GM18861 (cell line): ENCODE measurements around the gene PPP1R13L.
"Not testable (repeated sequence)": the region's sequence is repeated elsewhere in the genome, so short reads cannot be mapped to it uniquely, and the experiment has no call there.

Experiments used
- ATAC-seq: cut with Tn5 transposase; IDR thresholded peaks from one replicate; pipeline ENCODE4 v1.9.1; 2021; ENCODE audit not compliant: unreplicated experiment

Gene PPP1R13L

DNA sequence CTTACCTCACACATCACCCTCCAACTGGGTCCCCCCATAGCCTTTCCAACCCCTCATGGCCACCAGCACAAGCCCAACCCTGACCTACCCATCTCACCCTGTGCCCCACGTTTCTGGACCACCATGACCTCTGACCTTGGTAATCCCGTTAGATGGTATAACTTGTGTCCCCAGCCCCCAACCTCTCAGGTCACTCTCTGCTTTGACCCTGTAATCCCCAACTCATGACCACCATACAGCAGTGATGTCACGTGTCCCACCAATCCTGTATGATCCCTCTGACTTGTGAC lies 55.8 kb downstream of the PPP1R13L start:
- no peak for ATAC-seq

DNA sequence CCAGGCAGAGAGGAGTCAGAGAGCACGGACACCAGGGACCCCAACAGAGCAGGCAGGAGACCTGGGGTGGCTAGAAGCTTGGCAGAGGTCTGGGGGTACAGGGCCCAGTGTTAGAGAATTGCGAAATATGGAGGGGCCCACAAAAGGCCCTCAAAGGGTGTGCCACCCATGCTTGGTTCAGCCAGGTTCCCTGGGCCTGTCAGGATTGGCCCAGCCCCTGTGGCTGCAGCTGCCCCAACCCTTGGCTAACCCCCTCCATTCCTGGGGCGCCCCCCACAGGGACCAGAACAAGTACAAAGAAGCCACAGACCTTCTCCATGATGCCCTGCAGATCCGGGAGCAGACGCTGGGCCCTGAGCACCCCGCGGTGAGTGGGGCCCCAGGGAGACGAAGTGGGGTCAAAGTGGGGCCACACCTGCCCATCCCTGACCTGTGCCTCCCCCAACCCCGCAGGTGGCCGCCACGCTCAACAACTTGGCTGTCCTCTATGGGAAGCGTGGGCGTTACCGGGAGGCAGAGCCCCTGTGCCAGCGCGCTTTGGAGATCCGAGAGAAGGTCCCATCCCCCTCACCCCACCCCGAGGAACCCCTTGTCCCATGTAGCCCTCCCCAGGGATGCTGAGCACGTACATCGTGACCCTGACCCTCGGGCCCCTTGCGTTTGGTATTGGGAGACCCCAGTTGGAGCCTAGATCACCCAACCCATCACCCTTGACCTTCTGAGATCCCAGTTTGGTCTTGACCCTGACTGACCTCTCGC lies 56.3 kb downstream of the PPP1R13L start:
- ATAC-seq, result no peak

DNA sequence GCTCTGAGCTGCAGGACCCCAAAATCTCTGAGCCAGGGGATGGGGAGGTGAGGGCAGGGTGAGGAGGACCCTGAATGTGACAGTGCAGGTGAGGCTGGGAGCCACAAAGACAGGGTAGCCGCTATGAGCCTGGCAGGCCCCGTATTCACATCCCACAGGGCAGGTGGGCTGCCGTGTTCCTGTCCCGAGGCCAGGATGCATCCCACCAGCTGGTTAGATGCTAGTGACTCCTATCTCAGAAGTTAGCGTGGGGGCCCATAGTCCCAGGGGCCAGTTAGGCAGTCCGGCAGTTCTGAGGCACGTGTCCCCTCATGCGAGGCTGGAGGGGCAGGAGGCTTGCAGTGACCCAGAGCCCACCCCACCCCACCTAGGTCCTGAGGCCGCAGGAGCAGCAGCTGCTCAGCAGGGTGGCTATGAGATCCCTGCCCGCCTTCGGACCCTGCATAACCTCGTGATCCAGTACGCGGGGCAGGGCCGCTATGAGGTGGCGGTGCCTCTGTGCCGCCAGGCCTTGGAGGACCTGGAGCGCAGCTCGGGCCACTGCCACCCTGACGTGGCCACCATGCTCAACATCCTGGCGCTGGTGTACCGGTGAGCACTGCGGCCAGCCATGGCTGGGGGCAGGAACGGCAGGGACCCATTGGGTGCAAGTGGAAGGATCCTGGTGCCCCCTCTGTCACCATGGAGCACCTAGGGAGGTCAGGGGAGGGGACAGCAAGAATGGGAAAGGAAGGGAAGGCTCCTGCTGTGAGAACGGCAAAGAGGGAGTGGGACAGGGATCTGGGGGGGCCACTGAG lies 57.1 kb downstream of the PPP1R13L start:
- ATAC-seq, result no peak

DNA sequence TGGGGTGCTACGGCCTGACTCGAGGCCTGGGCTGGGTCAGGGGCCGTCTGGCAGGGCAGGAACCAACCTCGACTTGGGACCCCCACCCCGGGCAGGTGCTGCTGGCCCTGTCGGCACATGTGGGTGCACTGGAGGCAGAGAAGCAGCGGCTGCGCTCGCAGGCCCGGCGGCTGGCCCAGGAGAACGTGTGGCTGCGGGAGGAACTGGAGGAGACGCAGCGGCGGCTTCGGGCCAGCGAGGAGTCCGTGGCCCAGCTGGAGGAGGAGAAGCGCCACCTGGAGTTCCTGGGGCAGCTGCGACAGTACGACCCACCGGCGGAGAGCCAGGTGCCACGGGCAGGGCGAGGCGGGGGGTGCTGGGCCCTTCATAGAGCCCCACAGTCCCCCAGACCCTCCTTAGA lies 58.4 kb downstream of the PPP1R13L start:
- ATAC-seq, result no peak

DNA sequence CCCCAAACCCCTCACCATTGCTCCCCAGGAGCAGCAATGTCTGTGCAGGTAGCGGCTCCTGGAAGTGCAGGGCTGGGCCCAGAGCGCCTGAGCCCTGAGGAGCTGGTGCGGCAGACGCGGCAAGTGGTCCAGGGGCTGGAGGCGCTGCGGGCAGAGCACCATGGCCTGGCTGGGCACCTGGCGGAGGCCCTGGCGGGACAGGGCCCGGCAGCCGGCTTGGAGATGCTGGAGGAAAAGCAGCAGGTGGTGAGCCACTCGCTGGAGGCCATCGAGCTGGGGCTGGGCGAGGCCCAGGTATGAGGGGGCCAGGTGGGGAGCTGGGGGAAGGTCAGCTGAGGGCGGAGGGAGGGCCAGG lies 59.4 kb downstream of the PPP1R13L start:
- ATAC-seq, result no peak

DNA sequence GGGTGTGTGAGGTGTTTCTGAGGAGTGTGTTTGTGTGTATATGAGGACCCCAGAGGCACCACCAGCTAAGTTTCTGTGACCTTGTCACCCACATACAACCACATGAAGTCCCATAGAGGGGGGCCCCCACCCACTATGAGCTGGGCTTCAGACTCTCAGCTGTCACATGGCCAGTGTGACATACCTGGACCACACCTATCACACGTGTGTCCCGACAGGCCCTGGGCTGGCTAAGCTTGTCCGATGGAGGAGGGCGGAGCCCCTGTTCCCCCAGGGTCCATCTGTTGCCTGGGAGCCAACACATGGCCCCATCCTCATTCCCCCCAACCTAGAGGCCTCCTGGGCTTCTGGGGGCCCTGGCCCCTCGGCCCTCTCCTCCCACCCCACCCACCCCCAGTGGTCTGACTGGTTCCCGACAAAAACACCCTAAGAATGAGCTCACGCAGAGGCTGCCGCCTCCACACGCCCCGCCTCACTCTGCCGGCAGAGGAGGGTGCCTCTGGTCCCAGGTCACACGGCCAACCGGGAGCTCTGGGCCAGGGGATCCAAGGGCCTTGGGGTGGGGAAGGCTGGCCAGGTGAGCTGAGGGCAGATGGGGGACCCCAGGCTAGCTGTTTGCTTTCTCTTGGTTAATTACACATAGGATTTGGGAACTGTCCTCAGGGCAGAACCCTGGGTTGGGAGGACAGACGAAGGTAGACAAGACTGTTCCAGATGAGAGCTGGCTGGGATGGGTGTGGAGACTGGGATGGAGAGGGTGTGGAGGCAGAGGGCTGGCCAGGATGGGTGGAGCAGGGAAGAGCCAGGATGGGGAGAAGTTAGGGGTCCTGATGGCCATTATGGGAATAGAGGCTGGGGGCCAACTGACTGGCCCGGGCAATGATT lies 60.0 kb downstream of the PPP1R13L start:
- no peak for ATAC-seq

DNA sequence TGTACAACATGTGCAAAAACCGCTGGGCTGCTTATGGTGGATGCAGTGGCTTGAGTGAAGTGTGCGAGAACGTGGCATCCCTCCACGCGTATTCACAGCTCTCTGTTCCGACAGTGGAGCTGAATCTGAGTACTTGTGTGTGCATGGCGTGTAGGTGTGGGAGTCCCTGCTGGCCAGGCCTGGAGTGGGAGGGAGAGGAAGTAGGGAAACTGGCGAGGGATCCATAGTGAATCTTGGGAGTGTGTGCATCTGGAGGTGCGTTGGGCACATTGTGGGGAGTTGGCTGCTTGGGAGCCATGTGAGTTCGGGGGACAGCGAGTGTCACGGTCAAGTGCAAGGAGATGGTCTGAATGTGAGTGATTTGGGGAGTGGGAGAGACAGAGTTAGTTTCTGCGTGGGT lies 62.0 kb downstream of the PPP1R13L start:
- ATAC-seq, result no peak

DNA sequence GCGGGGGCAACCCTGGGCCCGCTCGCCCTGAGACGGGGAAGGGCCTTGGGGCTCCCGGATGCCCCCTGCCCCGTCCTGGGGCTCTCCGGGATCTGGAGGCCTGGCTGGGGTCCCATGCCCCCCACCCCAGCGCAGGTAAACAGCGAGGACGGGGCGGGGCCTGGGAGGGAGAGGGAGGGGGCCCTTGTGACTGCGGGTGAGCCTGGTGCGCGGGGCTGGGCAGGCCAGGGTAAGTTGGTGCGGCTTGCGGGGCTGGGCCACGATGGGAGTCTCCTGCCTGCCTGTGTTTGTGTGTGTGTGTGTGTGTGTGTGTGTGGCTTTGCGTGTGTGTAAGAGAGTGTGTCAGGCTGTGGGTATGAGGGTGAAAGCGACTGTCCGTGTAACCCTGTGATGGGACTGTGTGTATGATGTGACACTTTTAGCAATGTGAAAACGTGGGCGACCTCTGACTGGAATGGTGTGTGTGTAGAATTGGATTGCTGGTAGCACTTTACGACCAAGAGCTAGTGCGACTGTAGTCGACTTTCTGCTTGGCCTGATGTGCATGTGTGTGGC lies 63.9 kb downstream of the PPP1R13L start:
- no peak for ATAC-seq

DNA sequence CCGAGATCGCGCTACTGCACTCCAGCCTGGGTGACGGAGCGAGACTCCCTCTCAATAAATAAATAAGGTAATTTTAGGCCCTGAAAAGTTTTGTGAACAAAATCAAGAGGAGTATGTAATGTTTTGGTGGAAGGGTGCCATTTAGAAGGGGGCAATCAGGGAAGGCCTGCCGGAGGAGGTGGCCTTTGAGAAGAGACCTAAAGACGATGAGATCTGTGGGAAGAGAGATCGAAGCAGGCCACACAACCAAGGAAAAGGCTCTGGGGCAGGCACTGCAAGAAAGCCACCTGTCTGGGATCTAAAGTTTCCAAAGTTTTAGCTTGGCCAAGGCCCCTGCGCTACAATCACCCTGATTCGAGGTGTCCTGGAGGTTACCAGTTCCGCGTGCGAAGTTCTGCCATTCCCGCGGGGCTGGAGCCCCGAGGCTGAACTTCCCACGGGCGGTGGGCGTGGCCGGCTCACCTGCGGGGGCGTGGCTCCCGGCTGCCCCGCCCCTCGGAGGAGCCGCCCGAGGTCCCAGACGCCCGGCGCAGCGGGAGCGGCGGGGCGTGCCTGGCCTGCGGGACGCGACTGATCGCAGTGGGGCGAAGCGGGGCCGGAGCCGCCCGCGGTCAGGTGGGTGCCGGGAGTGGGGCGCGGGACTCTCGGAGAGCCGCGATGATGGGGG lies 64.5 kb downstream of the PPP1R13L start, which contains the start of gene KLC3:
TSS of gene KLC3 (plus strand) at position 519 of the 667 bp plus-strand sequence. CDS start 4,792 bp downstream, outside the sequence.
- ATAC-seq, result no peak

DNA sequence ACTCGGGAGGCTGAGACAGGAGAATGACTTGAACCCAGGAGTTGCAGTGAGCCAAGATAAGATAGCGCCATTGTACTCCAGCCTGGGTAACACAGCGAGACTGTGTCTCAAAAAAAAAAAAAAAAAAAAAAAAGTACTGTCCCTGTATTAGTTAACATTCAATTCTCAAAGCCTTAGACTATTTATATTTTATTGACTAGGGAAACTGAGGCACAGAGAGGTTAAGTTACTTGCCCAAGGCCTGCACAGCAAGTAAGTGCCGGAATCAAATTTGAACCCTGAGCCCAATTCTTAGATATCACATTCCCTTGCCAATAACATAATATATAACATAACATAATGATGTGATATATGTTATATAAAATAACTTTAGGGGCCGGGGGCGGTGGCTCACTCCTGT lies 65.2 kb downstream of the PPP1R13L start:
- ATAC-seq, result no peak

DNA sequence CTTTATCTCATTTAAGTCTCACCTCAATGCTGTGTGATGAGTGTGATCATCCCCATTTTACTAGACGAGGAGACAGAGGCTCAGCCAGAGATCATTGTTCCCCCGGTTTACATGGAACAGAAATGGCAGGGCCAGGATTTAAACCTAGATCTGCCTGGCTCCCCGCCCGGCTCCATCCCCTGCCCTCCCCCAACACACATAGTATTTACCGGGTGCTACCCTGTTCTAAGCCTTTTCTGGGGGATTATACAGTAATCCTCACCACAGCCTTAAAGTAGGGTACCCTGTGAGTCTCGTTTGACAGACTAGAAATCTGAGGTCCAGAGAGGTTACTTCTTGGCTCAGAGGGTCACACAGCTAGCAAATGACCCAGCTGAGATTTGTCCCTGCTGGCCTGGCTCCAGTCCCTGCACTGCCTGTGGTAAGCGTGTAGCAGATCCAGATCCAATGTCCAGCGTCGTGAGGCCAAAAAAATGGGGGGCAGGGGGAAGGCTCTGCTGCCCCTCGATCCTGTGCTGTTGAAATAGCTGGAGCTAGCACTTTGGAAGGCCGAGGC lies 68.1 kb downstream of the PPP1R13L start:
- no peak for ATAC-seq

DNA sequence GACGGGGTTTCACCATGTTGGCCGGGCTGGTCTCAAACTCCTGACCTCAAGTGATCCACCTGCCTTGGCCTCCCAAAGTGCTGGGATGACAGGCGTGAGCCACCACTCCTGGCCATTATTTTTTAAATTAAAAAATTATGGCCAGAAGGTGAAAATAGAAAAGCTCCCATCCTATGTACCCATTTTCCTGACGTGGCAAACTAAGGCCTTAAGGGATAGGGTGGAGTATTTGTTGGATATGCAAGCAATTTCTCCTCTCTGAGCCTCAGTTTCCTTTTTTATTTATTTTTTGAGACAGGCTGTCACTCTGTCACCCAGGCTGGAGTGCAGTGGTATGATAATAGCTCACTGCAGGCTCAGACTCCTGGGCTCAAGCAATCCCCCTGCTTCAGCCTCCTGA lies 70.0 kb downstream of the PPP1R13L start:
- not testable (repeated sequence) for ATAC-seq

DNA sequence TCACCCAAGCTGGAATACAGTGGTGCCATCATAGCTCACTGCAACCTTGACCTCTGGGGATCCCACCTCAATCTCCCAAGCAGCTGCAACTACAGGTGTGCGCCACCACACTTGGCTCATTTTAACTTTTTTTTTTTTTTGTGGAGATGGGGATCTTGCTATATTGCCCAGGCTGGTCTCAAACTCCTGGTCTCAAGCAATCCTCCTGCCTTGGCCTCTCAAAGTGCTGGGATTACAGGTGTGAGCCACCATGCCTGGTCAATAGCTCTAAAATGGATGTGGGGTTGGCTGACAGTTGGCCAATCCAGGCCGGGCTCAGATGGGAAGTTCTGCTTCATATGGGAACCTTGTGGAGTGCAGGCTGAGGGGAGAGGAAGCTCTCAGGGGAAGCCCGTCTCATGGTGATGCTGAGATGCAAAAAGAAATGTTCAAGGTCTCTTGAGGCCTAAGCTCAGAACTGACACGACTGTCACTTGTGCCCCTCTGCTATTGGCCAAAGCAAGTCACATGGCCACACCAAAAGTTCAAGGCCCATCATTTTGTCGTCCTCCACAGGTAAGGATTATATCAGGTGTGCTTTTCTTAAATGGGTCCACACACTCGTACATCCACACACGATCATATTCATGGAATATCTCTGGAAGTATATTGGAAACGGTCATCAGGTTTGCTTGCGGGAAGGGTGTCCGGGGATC lies 71.1 kb downstream of the PPP1R13L start:
- ATAC-seq, result no peak

DNA sequence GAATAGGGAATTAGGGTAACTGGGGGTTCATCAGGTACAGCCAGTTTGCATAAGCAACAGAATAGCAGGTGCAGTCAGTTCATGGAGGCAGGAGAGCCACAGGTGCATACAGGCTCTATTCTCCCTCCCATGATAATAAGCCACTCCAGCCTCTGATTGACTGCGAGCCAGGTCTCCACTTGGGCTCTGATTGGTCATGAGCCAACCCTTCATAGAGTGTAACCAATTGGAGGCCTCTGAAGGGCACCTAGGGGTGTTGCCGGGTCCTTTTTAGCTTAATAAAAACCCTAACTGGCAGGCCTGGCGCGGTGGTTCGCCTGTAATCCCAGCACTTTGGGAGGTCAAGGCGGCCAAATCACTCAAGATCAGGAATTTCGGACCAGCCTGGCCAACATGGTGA lies 73.5 kb downstream of the PPP1R13L start:
- no peak for ATAC-seq
